NCI-H1048 (cell line): ENCODE results near the gene WNT5B.

ENCODE experiments used
- DNase-seq: peaks from one replicate; lab custom pipeline; 2025; lab: John Stamatoyannopoulos, UW

The WNT5B gene

GRCh38 chr12:1630133-1630826 lies 1.2 kb downstream of the WNT5B start:
- no peak for DNase-seq

GRCh38 chr12:1630827-1631591 lies 2.0 kb downstream of the WNT5B start:
- no peak for DNase-seq

- no peak for DNase-seq
Measured at GRCh38 chr12:1632702-1633101, 3.7 kb downstream of the WNT5B start.

GRCh38 chr12:1633459-1633858 lies 4.4 kb downstream of the WNT5B start:
- DNase-seq = no peak

- no peak for DNase-seq
Measured at GRCh38 chr12:1634149-1634548, 5.1 kb downstream of the WNT5B start.

- DNase-seq = no peak
Measured at GRCh38 chr12:1634590-1635191, 5.7 kb downstream of the WNT5B start.

GRCh38 chr12:1635301-1636095 lies 6.5 kb downstream of the WNT5B start:
- no peak for DNase-seq

- no peak for DNase-seq
Measured at GRCh38 chr12:1638203-1638602, 9.2 kb downstream of the WNT5B start.

- DNase-seq = no peak
Measured at GRCh38 chr12:1639538-1639937, 10.5 kb downstream of the WNT5B start.

- no peak for DNase-seq
Measured at GRCh38 chr12:1640328-1641234, 11.6 kb downstream of the WNT5B start.

- no peak for DNase-seq
Measured at GRCh38 chr12:1642513-1642912, 13.5 kb downstream of the WNT5B start.

GRCh38 chr12:1643043-1643442 lies 14.0 kb downstream of the WNT5B start:
- no peak for DNase-seq

- no peak for DNase-seq
Measured at GRCh38 chr12:1643905-1644533, 15.0 kb downstream of the WNT5B start.

- no peak for DNase-seq
Measured at GRCh38 chr12:1644534-1645438, 15.8 kb downstream of the WNT5B start.

- no peak for DNase-seq
Measured at GRCh38 chr12:1645819-1646218, 16.8 kb downstream of the WNT5B start.

- no peak for DNase-seq
Measured at GRCh38 chr12:1646569-1647284, 17.7 kb downstream of the WNT5B start.

- no peak for DNase-seq
Measured at GRCh38 chr12:1647285-1647669, 18.2 kb downstream of the WNT5B start.

GRCh38 chr12:1650260-1650977 lies 21.4 kb downstream of the WNT5B start:
- DNase-seq = no peak

- DNase-seq = no peak
Measured at GRCh38 chr12:1650978-1651361, 21.9 kb downstream of the WNT5B start.
